ENCODE measurements around the gene KY.

GRCh38 chr3:134646086-134646485 is 4.7 kb downstream of the KY start:
- no peak for TF ChIP-seq CSDC2 (CRISPR knock-in tag; IDR thresholded peaks at IDR 0.05)
- no peak for TF ChIP-seq ESRRG (CRISPR knock-in tag; IDR thresholded peaks at IDR 0.05)
- TF ChIP-seq PATZ1 (CRISPR knock-in tag; IDR thresholded peaks at IDR 0.05; ENCODE audit: borderline replicate concordance) = no peak
- TF ChIP-seq ISL1 (CRISPR knock-in tag; IDR thresholded peaks at IDR 0.05) = no peak
- TF ChIP-seq ZFP3 (CRISPR knock-in tag; IDR thresholded peaks at IDR 0.05) = no peak
- TF ChIP-seq TSHZ2 (CRISPR knock-in tag; IDR thresholded peaks at IDR 0.05) = no peak
- TF ChIP-seq ZNF8 (CRISPR knock-in tag; IDR thresholded peaks at IDR 0.05) = no peak
- TF ChIP-seq ARNTL (CRISPR knock-in tag; IDR thresholded peaks at IDR 0.05; ENCODE audit: borderline replicate concordance, low read depth) = no peak
- TF ChIP-seq ZNF565 (CRISPR knock-in tag; conservative IDR thresholded peaks at IDR 0.05; ENCODE audit: low read depth) = no peak

All from SK-N-SH treated with all-trans-retinoic acid at 6 μM for 48 hours (cell line).